Gastrocnemius medialis (tissue), 4 donors: ENCODE data around the gene OPCML.

Experiments used
- CTCF ChIP-seq, 5 experiments: fragments of 450-650 bp in 3 of 5; fragments of 200-600 bp in 2 of 5; sonication (generic) in 2 of 5; IDR thresholded peaks in 4 of 5; conservative IDR thresholded peaks in 1 of 5; 1 replicate in 4 of 5; 2 replicates in 1 of 5; pipeline ENCODE4 v1.5.1; 2016 to 2019; ENCODE audit warnings: antibody characterized with exemption in 5 of 5, mild to moderate bottlenecking in 3 of 5, moderate library complexity in 3 of 5
- POLR2A ChIP-seq, 2 donors: fragments of 450-650 bp; IDR thresholded peaks; one replicate each; pipeline ENCODE4 v1.6.1; 2017; ENCODE audit warnings: antibody characterized with exemption in 2 of 2, mild to moderate bottlenecking in 2 of 2, moderate library complexity in 2 of 2

- TF ChIP-seq POLR2A (IDR thresholded peaks at IDR 0.05) (no peak), CTCF (IDR thresholded peaks at IDR 0.05 in 4 of 5, conservative IDR thresholded peaks at IDR 0.05 in 1 of 5) (no peak)
Measured at GRCh38 chr11:132821499-132821898, 710.8 kb downstream of the OPCML start.
